HCT116 (cell line): ENCODE results near the gene AQP4. TPM values are rescaled to one million over a fixed set of nuclear protein-coding genes. Genes with fewer than 3 reads are reported as not detected.

Source experiments
- ATAC-seq: fragments of 200-7000 bp; cut with Tn5 transposase; 2 replicates; pipeline ENCODE4 v1.9.1; 2020; ENCODE audit warnings: mild to moderate bottlenecking, moderate library complexity
- BruUV-seq: library from RNA; stranded (reverse); fragments of 400-500 nt; replicated peaks from 2 replicates; lab custom pipeline; 2021; lab: Mats Ljungman, UMichigan
- CTCF ChIA-PET: fragments of 300-600 bp; sonication (Branson Sonifier 250); formaldehyde crosslinking; loops from one replicate; lab custom pipeline; 2021; ENCODE audit warnings: antibody characterized with exemption; lab: Charles Lee
- POLR2A ChIA-PET: fragments of 300-600, 350-600 bp; sonication (Branson Sonifier 250); formaldehyde crosslinking; loops from one replicate; lab custom pipeline; 2021; ENCODE audit warnings: antibody characterized with exemption; lab: Charles Lee
- RAD21 ChIA-PET, 2 experiments: fragments of 300-600 bp; sonication (Branson Sonifier 250); formaldehyde crosslinking; loops; one replicate each; lab custom pipeline; 2023; ENCODE audit warnings: low total read pairs in 2 of 2; ENCODE audit not compliant: uncharacterized antibody in 2 of 2, unreplicated experiment in 2 of 2, low non-redundant PET in 1 of 2; lab: Charles Lee
- DNase-seq: peaks from one replicate; pipeline ENCODE4 v3.0.0-alpha.2; 2010; ENCODE audit warnings: low read depth, low spot score
- H2AFZ ChIP-seq: fragments of 200-600 bp; shearing (Covaris generic), sonication (generic); 2 replicates; pipeline ENCODE4 v1.6.1; 2017; ENCODE audit warnings: low read depth, mixed run types, mixed read lengths, antibody characterized with exemption, low read length; ENCODE audit not compliant: poor library complexity, severe bottlenecking
- H3K27ac ChIP-seq: 2 replicates; pipeline ENCODE4 v1.5.1; 2012; ENCODE audit warnings: low read depth, low read length
- H3K27me3 ChIP-seq: fragments of 200-600 bp; sonication (generic); 2 replicates; pipeline ENCODE4 v1.6.1; 2016; ENCODE audit warnings: mixed run types, low read length, mixed read lengths; ENCODE audit not compliant: insufficient read depth
- H3K36me3 ChIP-seq, 2 experiments: fragments of 200-500 bp in 1 of 2; fragments of 200-600 bp in 1 of 2; sonication (Bioruptor generic) in 1 of 2; sonication (generic) in 1 of 2; 2 replicates each; pipeline versions ENCODE4 v1.5.1 to v1.6.1; 2014 to 2016; ENCODE audit warnings: low read length in 2 of 2, inconsistent platforms in 1 of 2, mixed read lengths in 1 of 2, mixed run types in 1 of 2; ENCODE audit not compliant: insufficient read depth in 2 of 2, control insufficient read depth in 1 of 2
- H3K4me1 ChIP-seq, 2 experiments: fragments of 200-600 bp in 1 of 2; sonication (generic) in 1 of 2; 2 replicates each; pipeline versions ENCODE4 v1.5.1 to v1.6.1; 2012 to 2017; ENCODE audit warnings: low read length in 2 of 2, inconsistent platforms in 1 of 2, mild to moderate bottlenecking in 1 of 2, mixed read lengths in 1 of 2, mixed run types in 1 of 2, moderate library complexity in 1 of 2; ENCODE audit not compliant: insufficient read depth in 2 of 2, control insufficient read depth in 1 of 2
- H3K4me2 ChIP-seq: fragments of 200-600 bp; sonication (generic); 2 replicates; pipeline ENCODE4 v1.6.1; 2017; ENCODE audit warnings: mixed run types, low read length, mixed read lengths
- H3K4me3 ChIP-seq, 2 experiments: fragments of 200-600 bp in 1 of 2; sonication (generic) in 1 of 2; replicated peaks in 1 of 2; 2 replicates each; pipeline ENCODE4 v1.5.1; 2011 to 2016; ENCODE audit warnings: low read length in 2 of 2, control low read depth in 1 of 2, low read depth in 1 of 2, mild to moderate bottlenecking in 1 of 2, mixed read lengths in 1 of 2, mixed run types in 1 of 2
- H3K79me2 ChIP-seq: fragments of 200-600 bp; sonication (generic); 2 replicates; pipeline ENCODE4 v1.6.1; 2017; ENCODE audit warnings: mild to moderate bottlenecking, mixed run types, low read length, moderate library complexity, mixed read lengths; ENCODE audit not compliant: insufficient read depth
- H3K9ac ChIP-seq: fragments of 200-600 bp; sonication (generic); 2 replicates; pipeline ENCODE4 v1.6.1; 2016; ENCODE audit warnings: low read length, mixed read lengths
- H3K9me2 ChIP-seq: fragments of 200-600 bp; sonication (generic), shearing (Covaris generic); 2 replicates; pipeline ENCODE4 v1.6.1; 2017; ENCODE audit warnings: mixed run types, mild to moderate bottlenecking, moderate library complexity; ENCODE audit not compliant: insufficient read depth
- H3K9me3 ChIP-seq, 2 experiments: fragments of 200-500 bp in 1 of 2; fragments of 200-600 bp in 1 of 2; sonication (Bioruptor generic) in 1 of 2; sonication (generic) in 1 of 2; 2 replicates each; pipeline ENCODE4 v1.6.1; 2014 to 2017; ENCODE audit warnings: low read length in 2 of 2, mixed read lengths in 2 of 2, inconsistent platforms in 1 of 2, low read depth in 1 of 2, mild to moderate bottlenecking in 1 of 2, mixed run types in 1 of 2, moderate library complexity in 1 of 2; ENCODE audit not compliant: control insufficient read depth in 1 of 2, insufficient read depth in 1 of 2
- H4K20me1 ChIP-seq: fragments of 200-600 bp; sonication (generic), shearing (Covaris generic); 2 replicates; pipeline ENCODE4 v1.6.1; 2017; ENCODE audit warnings: mixed run types, mild to moderate bottlenecking, moderate library complexity; ENCODE audit not compliant: insufficient read depth
- CBX3 ChIP-seq: IDR thresholded peaks from 2 replicates; pipeline ENCODE4 v1.6.1; 2012; ENCODE audit warnings: low read depth
- CTCF ChIP-seq, 3 experiments: fragments of 200-600 bp in 1 of 3; sonication (generic) in 1 of 3; IDR thresholded peaks in 2 of 3; conservative IDR thresholded peaks in 1 of 3; 2 replicates each; pipeline ENCODE4 v1.5.1; 2012 to 2017; ENCODE audit warnings: low read depth in 2 of 3, low read length in 2 of 3, antibody characterized with exemption in 1 of 3, borderline replicate concordance in 1 of 3, control low read depth in 1 of 3, mild to moderate bottlenecking in 1 of 3, mixed read lengths in 1 of 3, mixed run types in 1 of 3, moderate library complexity in 1 of 3; ENCODE audit not compliant: insufficient read depth in 1 of 3
- EGR1 ChIP-seq: IDR thresholded peaks from 2 replicates; pipeline ENCODE4 v1.6.1; 2012; ENCODE audit warnings: low read depth
- ELF1 ChIP-seq: IDR thresholded peaks from 2 replicates; pipeline ENCODE4 v1.6.1; 2012; ENCODE audit warnings: low read depth, borderline replicate concordance
- EZH2 ChIP-seq: fragments of 200-600 bp; sonication (generic); IDR thresholded peaks from 2 replicates; pipeline ENCODE4 v1.6.1; 2017; ENCODE audit warnings: antibody characterized with exemption, mixed run types
- EZH2phosphoT487 ChIP-seq: fragments of 200-600 bp; IDR thresholded peaks from 2 replicates; pipeline ENCODE4 v1.6.1; 2018; ENCODE audit warnings: antibody characterized with exemption, borderline replicate concordance
- FOSL1 ChIP-seq: IDR thresholded peaks from 2 replicates; pipeline ENCODE4 v1.6.1; 2012; ENCODE audit warnings: low read depth
- JUND ChIP-seq: IDR thresholded peaks from 2 replicates; pipeline ENCODE4 v1.6.1; 2012
- POLR2A ChIP-seq: IDR thresholded peaks from 2 replicates; pipeline ENCODE4 v1.7.0; 2011; ENCODE audit warnings: borderline replicate concordance; ENCODE audit not compliant: insufficient read depth, insufficient read length; ENCODE audit errors: extremely low read depth
- SP1 ChIP-seq: IDR thresholded peaks from 2 replicates; pipeline ENCODE4 v1.6.1; 2012; ENCODE audit warnings: low read depth
- ZBTB33 ChIP-seq: IDR thresholded peaks from 2 replicates; pipeline ENCODE4 v1.6.1; 2011; ENCODE audit warnings: mild to moderate bottlenecking, low read length, moderate library complexity; ENCODE audit not compliant: insufficient replicate concordance; ENCODE audit errors: extremely low read depth
- ZFX ChIP-seq: fragments of 450-650 bp; IDR thresholded peaks from 2 replicates; pipeline ENCODE4 v1.6.1; 2017
- intact Hi-C: fragments of 100-400 bp; cut with micrococcal nuclease; formaldehyde crosslinking; loops from 2 replicates; pipeline ENCODE4 v1.10.0; 2022
- total RNA-seq: library from RNA; stranded (reverse); gene quantifications from one replicate; pipeline ENCODE4 v1.2.1, GENCODE V29; 2021; ENCODE audit not compliant: unreplicated experiment
- TF ChIP-seq, protein P1 (sequence below): IDR thresholded peaks from 2 replicates; pipeline ENCODE4 v1.6.1; 2012
- TF ChIP-seq, protein P2 (sequence below): IDR thresholded peaks from 2 replicates; pipeline ENCODE4 v1.6.1; 2012

AQP4 gene
- total RNA-seq, 1 experiment from 2014 or later = 0.07 TPM

- H3K9me2 ChIP-seq = no peaks in the 10 kb centered on the region
- ATAC-seq = no peak
- no peak overlapping the region for H2AFZ ChIP-seq
- no peak for DNase-seq
- H3K27me3 ChIP-seq = no peaks in the 10 kb centered on the region
- H3K36me3 ChIP-seq = no peaks in the 10 kb centered on the region
- RAD21 ChIA-PET = interaction anchor here in 1 of 2 experiments (0.6 kb wide), 1 partner anchor 205 kb away, joined by 3 read pairs; no protein-coding TSS in a partner anchor
- TF ChIP-seq CTCF (IDR thresholded peaks at IDR 0.05 in 2 of 3, conservative IDR thresholded peaks at IDR 0.05 in 1 of 3; ENCODE audit: borderline replicate concordance in 1 of 3, insufficient read depth in 1 of 3, low read depth in 2 of 3, low read length in 2 of 3) (no peak), FOSL1 (no peak), EZH2phosphoT487 (no peak), POLR2A (no peak), JUND (no peak), EZH2 (no peak), ELF1 (no peak), CBX3 (no peak), ZFX (no peak), ZBTB33 (no peak), EGR1 (no peak), SP1 (no peak)
- TF ChIP-seq, protein P1, sequence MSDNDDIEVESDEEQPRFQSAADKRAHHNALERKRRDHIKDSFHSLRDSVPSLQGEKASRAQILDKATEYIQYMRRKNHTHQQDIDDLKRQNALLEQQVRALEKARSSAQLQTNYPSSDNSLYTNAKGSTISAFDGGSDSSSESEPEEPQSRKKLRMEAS = no peak
- TF ChIP-seq, protein P2, sequence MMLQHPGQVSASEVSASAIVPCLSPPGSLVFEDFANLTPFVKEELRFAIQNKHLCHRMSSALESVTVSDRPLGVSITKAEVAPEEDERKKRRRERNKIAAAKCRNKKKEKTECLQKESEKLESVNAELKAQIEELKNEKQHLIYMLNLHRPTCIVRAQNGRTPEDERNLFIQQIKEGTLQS = no peak
- BruUV-seq = no TSS peak
- CTCF ChIA-PET = interaction anchor here (2.5 kb wide), 1 partner anchor 397 kb away, joined by 9 read pairs; no protein-coding TSS in a partner anchor
- H4K20me1 ChIP-seq = no peaks in the 10 kb centered on the region
- H3K4me2 ChIP-seq = no peak overlapping the region
- H3K4me3 ChIP-seq = no peak overlapping the region
- H3K9me3 ChIP-seq = no peaks in the 10 kb centered on the region
- no peak overlapping the region for H3K27ac ChIP-seq
- no peaks in the 10 kb centered on the region for H3K79me2 ChIP-seq
- POLR2A ChIA-PET = no interaction called here
- no peaks in the 10 kb centered on the region for H3K4me1 ChIP-seq
- no peak overlapping the region for H3K9ac ChIP-seq
- intact Hi-C loops = loop anchor here (10.0 kb wide), 1 partner anchor 418 kb away; no protein-coding TSS in a partner anchor
Measured at GRCh38 chr18:26802330-26803200, 62.9 kb downstream of the AQP4 start.
